ENCODE measurements around the gene CEP126.
"Not testable (repeated sequence)": the region's sequence is repeated elsewhere in the genome, so short reads cannot be mapped to it uniquely, and the experiment has no call there.

The CEP126 gene

DNA sequence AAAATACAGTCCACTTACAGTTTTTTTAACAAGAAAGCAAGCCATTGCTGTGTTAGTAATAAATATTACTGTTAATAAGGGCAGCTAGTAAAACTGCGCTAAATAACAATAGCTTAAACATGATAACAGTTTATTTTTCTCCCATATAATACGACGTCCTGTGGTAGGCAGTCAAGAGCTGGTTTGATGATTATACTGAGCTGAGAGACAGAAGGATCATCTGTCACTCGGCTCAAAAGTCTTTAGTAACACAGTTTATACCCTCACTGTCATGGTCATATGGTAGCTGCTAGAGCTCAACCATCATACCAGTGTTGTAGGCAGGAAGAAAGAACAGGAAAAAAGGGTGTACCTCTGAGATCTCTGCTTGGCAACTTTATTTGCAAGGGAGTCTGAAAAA is 30.6 kb downstream of the CEP126 start:
- no peaks in the 10 kb centered on the region for H3K4me1 ChIP-seq (ENCODE audit: insufficient read depth, poor library complexity, severe bottlenecking)
- H3K27me3 ChIP-seq (ENCODE audit: insufficient read depth, poor library complexity, severe bottlenecking), result no peaks in the 10 kb centered on the region
- no peak for TF ChIP-seq CTCF (IDR thresholded peaks at IDR 0.05; ENCODE audit: poor library complexity, severe bottlenecking)
- H3K36me3 ChIP-seq (ENCODE audit: low read depth), result no peaks in the 10 kb centered on the region
- ATAC-seq (ENCODE audit: low read depth) (no peak), DNase-seq (ENCODE audit: low spot score) (no peak)
- no peak overlapping the region for H3K27ac ChIP-seq (ENCODE audit: poor library complexity, severe bottlenecking)
- no peak overlapping the region for H3K4me3 ChIP-seq (ENCODE audit: severe bottlenecking)
- H3K9me3 ChIP-seq (ENCODE audit: severe bottlenecking), result no peaks in the 10 kb centered on the region

DNA sequence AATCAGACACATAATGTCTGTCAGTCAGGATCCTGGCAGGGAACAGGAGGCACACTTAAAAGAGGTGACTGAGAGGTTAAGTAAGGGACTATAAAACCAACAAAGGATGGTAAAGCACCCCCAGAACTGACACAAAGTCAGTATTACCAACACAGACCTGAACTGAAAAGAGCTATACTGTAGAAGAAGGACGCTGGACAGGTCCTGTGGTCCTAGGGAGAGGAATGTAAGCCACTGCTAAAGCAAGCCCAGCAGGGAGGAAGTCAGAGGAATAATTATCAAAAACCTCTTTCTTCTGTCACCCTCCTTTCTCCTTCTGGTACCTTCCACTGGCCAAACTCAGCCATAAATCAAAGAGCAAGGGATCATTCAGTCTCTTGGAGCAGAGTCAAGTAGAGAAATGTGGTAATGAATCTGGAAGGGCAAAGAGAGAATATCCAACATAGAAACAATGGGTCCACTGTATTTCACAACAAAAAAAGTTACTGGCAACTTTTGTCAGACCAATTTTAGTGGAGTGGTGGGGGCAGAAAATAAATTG is 34.9 kb downstream of the CEP126 start:
- no peaks in the 10 kb centered on the region for H3K4me1 ChIP-seq (ENCODE audit: insufficient read depth, poor library complexity, severe bottlenecking)
- no peak for ATAC-seq (ENCODE audit: low read depth)
- H3K27me3 ChIP-seq (ENCODE audit: insufficient read depth, poor library complexity, severe bottlenecking), result no peaks in the 10 kb centered on the region
- no peaks in the 10 kb centered on the region; the same call in 1 of the 2 replicates for H3K36me3 ChIP-seq (ENCODE audit: low read depth)
- no peak for TF ChIP-seq CTCF (IDR thresholded peaks at IDR 0.05; ENCODE audit: poor library complexity, severe bottlenecking)
- H3K4me3 ChIP-seq (ENCODE audit: severe bottlenecking), result no peak overlapping the region
- no peak for DNase-seq (ENCODE audit: low spot score)
- no peak overlapping the region for H3K27ac ChIP-seq (ENCODE audit: poor library complexity, severe bottlenecking)
- no peaks in the 10 kb centered on the region for H3K9me3 ChIP-seq (ENCODE audit: severe bottlenecking)

DNA sequence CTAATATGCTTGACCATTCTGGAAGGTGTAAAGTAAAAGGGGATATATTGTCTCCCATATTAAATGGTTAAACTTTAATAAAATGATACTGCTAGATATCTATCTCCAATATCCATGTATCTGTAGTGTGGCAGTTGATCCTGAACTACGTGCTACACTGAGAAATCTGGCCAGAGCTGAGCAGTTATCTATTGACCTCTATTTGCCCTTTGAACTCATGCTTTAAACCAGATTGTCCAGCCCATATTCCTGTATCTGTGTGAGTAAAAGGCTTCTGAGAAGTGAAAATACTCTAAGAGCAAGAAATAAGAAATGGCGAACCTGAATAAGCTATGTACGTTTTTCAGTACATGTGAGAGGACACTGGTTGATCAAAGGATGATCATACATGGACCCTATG is 40.5 kb downstream of the CEP126 start:
- Histone ChIP-seq H3K36me3 (ENCODE audit: low read depth) (peaks cover 10% of the 10 kb centered on the region), H3K9me3 (ENCODE audit: severe bottlenecking) (peaks cover 2% of the 10 kb centered on the region), H3K4me1 (ENCODE audit: insufficient read depth, poor library complexity, severe bottlenecking) (no peaks in the 10 kb centered on the region), H3K27me3 (ENCODE audit: insufficient read depth, poor library complexity, severe bottlenecking) (no peaks in the 10 kb centered on the region), H3K4me3 (ENCODE audit: severe bottlenecking) (no peak overlapping the region), H3K27ac (ENCODE audit: poor library complexity, severe bottlenecking) (no peak overlapping the region)
- no peak for ATAC-seq (ENCODE audit: low read depth)
- DNase-seq (ENCODE audit: low spot score), result no peak
- no peak for TF ChIP-seq CTCF (IDR thresholded peaks at IDR 0.05; ENCODE audit: poor library complexity, severe bottlenecking)

DNA sequence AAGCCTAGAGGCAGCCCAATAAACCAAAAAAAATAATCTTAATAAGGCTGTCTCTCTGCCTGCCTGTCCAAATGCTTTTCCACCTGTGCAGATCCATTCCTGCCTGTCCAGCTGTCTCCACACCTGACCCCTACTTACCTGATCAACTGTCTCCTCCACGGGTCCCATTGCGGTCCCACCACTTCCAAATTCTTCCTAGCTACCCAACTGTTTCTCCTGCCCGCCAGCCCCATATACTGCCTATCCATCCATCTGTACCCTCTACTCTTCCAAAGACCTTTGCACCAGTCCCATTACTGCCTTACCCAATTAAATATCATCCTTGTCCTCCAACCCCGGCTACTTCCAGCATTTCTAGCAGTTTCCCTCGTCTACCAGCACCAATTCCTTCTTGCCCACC is 40.9 kb downstream of the CEP126 start:
- Histone ChIP-seq H3K9me3 (ENCODE audit: severe bottlenecking) (peaks cover 2% of the 10 kb centered on the region), H3K4me1 (ENCODE audit: insufficient read depth, poor library complexity, severe bottlenecking) (no peaks in the 10 kb centered on the region), H3K4me3 (ENCODE audit: severe bottlenecking) (no peak overlapping the region), H3K27me3 (ENCODE audit: insufficient read depth, poor library complexity, severe bottlenecking) (no peaks in the 10 kb centered on the region), H3K27ac (ENCODE audit: poor library complexity, severe bottlenecking) (no peak overlapping the region), H3K36me3 (ENCODE audit: low read depth) (peaks cover 11% of the 10 kb centered on the region)
- DNase-seq (ENCODE audit: low spot score) (no peak), ATAC-seq (ENCODE audit: low read depth) (no peak)
- TF ChIP-seq CTCF (IDR thresholded peaks at IDR 0.05; ENCODE audit: poor library complexity, severe bottlenecking), result no peak

DNA sequence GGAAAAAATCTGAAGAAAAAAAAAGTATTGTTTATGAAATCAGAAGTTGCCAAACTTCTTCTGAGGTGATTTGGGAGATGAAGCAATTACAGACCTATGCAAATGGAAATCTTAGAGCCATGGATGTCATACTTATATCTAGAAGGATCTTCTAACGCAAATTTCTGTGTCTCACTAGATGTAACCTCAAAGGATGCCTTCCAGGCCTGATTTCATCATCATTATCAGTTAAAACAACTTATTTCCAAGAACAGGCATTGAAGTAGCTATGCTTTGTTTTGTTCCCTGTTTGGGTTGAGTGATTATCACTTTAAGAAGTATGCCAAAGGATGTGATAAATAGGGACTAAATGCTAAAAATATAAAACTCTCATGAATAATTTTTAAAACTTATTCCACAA is 45.4 kb downstream of the CEP126 start:
- no peaks in the 10 kb centered on the region for H3K4me1 ChIP-seq (ENCODE audit: insufficient read depth, poor library complexity, severe bottlenecking)
- H3K36me3 ChIP-seq (ENCODE audit: low read depth), result peaks cover 11% of the 10 kb centered on the region; the same call in 1 of the 2 replicates
- H3K9me3 ChIP-seq (ENCODE audit: severe bottlenecking), result peaks cover 2% of the 10 kb centered on the region
- TF ChIP-seq CTCF (IDR thresholded peaks at IDR 0.05; ENCODE audit: poor library complexity, severe bottlenecking), result no peak
- H3K27ac ChIP-seq (ENCODE audit: poor library complexity, severe bottlenecking), result no peak overlapping the region
- ATAC-seq (ENCODE audit: low read depth) (no peak), DNase-seq (ENCODE audit: low spot score) (no peak)
- H3K4me3 ChIP-seq (ENCODE audit: severe bottlenecking), result no peak overlapping the region
- no peaks in the 10 kb centered on the region for H3K27me3 ChIP-seq (ENCODE audit: insufficient read depth, poor library complexity, severe bottlenecking)

DNA sequence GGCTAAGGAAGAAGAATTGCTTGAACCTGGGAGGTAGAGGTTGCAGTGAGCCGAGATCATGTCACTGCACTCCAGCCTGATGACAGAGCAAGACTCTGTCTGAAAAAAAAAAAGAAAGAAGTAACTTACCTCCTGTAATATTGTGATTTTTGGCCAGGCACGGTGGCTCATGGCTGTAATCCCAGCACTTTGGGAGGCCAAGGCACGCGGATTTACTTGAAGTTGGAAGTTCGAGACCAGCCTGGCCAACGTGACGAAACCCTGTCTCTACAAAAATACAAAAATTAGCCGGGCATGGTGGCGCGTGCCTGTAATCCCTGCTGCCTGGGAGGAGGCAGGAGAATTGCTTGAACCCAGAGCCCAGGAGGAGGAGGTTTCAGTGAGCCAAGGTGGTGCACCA is 49.4 kb downstream of the CEP126 start:
- not testable (repeated sequence) for H3K4me3 ChIP-seq (ENCODE audit: severe bottlenecking); DNase-seq (ENCODE audit: low spot score); H3K27ac ChIP-seq (ENCODE audit: poor library complexity, severe bottlenecking); H3K9me3 ChIP-seq (ENCODE audit: severe bottlenecking); H3K4me1 ChIP-seq (ENCODE audit: insufficient read depth, poor library complexity, severe bottlenecking); H3K36me3 ChIP-seq (ENCODE audit: low read depth); H3K27me3 ChIP-seq (ENCODE audit: insufficient read depth, poor library complexity, severe bottlenecking); ATAC-seq (ENCODE audit: low read depth)

Measured in RWPE2 (cell line).